Vagina (tissue), 2 donors: ENCODE results near the gene CCL13. TPM values are rescaled to one million over a fixed set of nuclear protein-coding genes. Genes with fewer than 3 reads are reported as not detected.
A peak's percentile ranks its signal among the peaks of the same experiment; 100 is the strongest.

ENCODE experiments used
- DNase-seq, 2 donors: peaks; one replicate each; pipeline ENCODE4 v3.0.0-alpha.2; 2017; ENCODE audit errors: extremely low spot score in 2 of 2
- H3K27ac ChIP-seq: fragments of 200-600 bp; sonication (generic); one replicate; pipeline ENCODE4 v1.5.1; 2019
- H3K27me3 ChIP-seq: fragments of 200-600 bp; sonication (generic); one replicate; pipeline ENCODE4 v1.5.1; 2019
- H3K36me3 ChIP-seq, 2 donors: fragments of 200-600 bp; sonication (generic); one replicate each; pipeline ENCODE4 v1.5.1; 2017 to 2019
- H3K4me1 ChIP-seq: fragments of 200-600 bp; sonication (generic); one replicate; pipeline ENCODE4 v1.5.1; 2019
- H3K4me3 ChIP-seq, 2 donors: fragments of 200-600 bp; sonication (generic); 1 replicate in 1 of 2; 2 replicates in 1 of 2; pipeline ENCODE4 v1.5.1; 2016 to 2019
- H3K9me3 ChIP-seq: fragments of 200-600 bp; sonication (generic); one replicate; pipeline ENCODE4 v1.5.1; 2019
- POLR2A ChIP-seq, 2 donors: fragments of 450-650 bp; IDR thresholded peaks; one replicate each; pipeline ENCODE4 v1.6.1; 2017; ENCODE audit warnings: antibody characterized with exemption in 2 of 2, mild to moderate bottlenecking in 2 of 2, moderate library complexity in 2 of 2
- POLR2AphosphoS5 ChIP-seq, 2 donors: sonication (generic); formaldehyde crosslinking; IDR thresholded peaks; one replicate each; pipeline ENCODE4 v1.9.0; 2017; ENCODE audit warnings: antibody characterized with exemption in 2 of 2, mild to moderate bottlenecking in 2 of 2, low read depth in 1 of 2; ENCODE audit not compliant: insufficient read depth in 1 of 2
- intact Hi-C: fragments of 100-400 bp; cut with DNase I; formaldehyde crosslinking; loops from one replicate; pipeline ENCODE4 v1.15.1; 2023
- total RNA-seq: library from RNA; depleted of rRNA; stranded (reverse); fragments of >200 nt; gene quantifications from one replicate; pipeline ENCODE4 v1.2.3, GENCODE V29; 2016
- TF ChIP-seq, protein P1 (sequence below), 3 experiments: fragments of 450-650 bp in 2 of 3; fragments of 200-600 bp in 1 of 3; sonication (generic) in 1 of 3; IDR thresholded peaks; one replicate each; pipeline ENCODE4 v1.5.1; 2017 to 2019; ENCODE audit warnings: antibody characterized with exemption in 3 of 3, mild to moderate bottlenecking in 2 of 3, moderate library complexity in 2 of 3

The CCL13 gene
- total RNA-seq, 1 donor from 2014 or later: 2.2 TPM

DNA sequence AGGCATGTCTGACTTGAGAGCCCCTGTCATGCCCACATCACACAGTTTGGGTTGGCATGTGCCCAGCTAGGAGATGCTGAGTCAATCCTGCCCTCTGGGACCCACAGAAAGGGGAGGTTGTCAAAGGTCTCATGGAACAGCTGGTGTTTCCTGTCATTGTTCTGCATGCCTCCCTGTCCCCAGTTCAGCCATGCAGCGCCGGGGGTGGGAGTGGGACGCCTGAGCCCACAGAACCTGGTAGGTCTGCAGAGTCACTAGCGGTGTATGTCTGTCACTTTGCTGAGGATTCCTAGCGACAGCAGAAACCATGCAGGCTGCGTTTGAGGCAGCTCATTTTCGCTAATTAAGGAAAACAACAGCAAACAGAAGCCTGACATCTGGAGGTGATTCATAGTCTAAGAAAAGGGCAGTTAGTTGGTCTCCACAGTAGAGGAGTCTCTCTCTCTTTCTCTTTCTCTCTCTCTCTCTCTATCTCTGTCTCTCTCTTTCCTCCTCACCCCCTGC, 26.4 kb downstream of the CCL13 start:
- no peak for TF ChIP-seq POLR2AphosphoS5 (IDR thresholded peaks at IDR 0.05; ENCODE audit: insufficient read depth in 1 of 2, low read depth in 1 of 2)
- TF ChIP-seq POLR2A (IDR thresholded peaks at IDR 0.05): no peak
- TF ChIP-seq, protein P1, sequence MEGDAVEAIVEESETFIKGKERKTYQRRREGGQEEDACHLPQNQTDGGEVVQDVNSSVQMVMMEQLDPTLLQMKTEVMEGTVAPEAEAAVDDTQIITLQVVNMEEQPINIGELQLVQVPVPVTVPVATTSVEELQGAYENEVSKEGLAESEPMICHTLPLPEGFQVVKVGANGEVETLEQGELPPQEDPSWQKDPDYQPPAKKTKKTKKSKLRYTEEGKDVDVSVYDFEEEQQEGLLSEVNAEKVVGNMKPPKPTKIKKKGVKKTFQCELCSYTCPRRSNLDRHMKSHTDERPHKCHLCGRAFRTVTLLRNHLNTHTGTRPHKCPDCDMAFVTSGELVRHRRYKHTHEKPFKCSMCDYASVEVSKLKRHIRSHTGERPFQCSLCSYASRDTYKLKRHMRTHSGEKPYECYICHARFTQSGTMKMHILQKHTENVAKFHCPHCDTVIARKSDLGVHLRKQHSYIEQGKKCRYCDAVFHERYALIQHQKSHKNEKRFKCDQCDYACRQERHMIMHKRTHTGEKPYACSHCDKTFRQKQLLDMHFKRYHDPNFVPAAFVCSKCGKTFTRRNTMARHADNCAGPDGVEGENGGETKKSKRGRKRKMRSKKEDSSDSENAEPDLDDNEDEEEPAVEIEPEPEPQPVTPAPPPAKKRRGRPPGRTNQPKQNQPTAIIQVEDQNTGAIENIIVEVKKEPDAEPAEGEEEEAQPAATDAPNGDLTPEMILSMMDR (IDR thresholded peaks at IDR 0.05): no peak
- Histone ChIP-seq H3K36me3 (no peaks in the 10 kb centered on the region), H3K27me3 (no peaks in the 10 kb centered on the region), H3K4me3 (no peak overlapping the region), H3K9me3 (no peaks in the 10 kb centered on the region), H3K4me1 (no peaks in the 10 kb centered on the region), H3K27ac (no peak overlapping the region)
- DNase-seq: peak in 1 of 2 donors; percentile 58
- intact Hi-C loops: no loop called here

DNA sequence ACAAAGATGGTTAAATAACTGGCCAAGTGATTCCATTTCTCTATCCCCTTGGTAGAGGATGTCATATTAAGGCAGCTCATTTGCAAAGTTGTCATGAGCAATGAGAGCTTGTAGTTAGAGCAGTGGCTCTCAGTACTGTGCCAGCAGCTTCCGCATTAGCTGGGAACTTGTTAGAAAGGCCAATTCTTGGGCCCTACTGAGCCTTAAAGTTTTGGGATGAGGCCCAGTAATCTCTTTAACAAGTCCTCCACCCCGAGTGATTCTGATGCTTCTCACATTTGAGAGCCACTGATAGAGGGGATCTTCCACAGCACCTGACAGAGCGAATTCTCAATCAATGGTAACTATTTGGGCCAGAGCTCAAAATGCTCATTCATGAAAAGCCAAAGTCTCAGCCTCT, 26.9 kb downstream of the CCL13 start:
- no peak for DNase-seq
- H3K36me3 ChIP-seq: no peaks in the 10 kb centered on the region
- no peaks in the 10 kb centered on the region for H3K9me3 ChIP-seq
- no peaks in the 10 kb centered on the region for H3K4me1 ChIP-seq
- no peak for TF ChIP-seq POLR2AphosphoS5 (IDR thresholded peaks at IDR 0.05; ENCODE audit: insufficient read depth in 1 of 2, low read depth in 1 of 2)
- TF ChIP-seq, protein P1 (IDR thresholded peaks at IDR 0.05): no peak
- TF ChIP-seq POLR2A (IDR thresholded peaks at IDR 0.05): no peak
- no peak overlapping the region for H3K27ac ChIP-seq
- intact Hi-C loops: no loop called here
- no peaks in the 10 kb centered on the region for H3K27me3 ChIP-seq
- H3K4me3 ChIP-seq: no peak overlapping the region

DNA sequence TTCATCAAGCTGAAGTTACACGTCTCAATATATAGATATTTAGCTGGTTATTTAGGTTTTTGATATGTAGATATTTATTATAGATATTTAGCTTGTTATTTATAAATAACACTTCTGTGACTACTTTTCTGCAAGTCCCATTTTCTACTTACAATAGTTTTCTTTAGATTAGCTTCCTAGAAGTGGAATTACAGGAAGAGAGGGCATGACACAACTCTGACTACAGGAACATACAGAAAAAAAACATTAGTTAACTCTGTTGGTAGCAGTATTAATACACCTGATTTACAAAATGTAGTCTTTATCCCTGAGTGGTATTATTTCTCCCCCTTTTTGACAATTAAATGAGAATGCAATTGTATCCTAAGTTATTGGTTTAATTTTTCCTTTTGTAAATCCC, 28.0 kb downstream of the CCL13 start:
- H3K9me3 ChIP-seq: no peaks in the 10 kb centered on the region
- no peaks in the 10 kb centered on the region for H3K27me3 ChIP-seq
- H3K36me3 ChIP-seq: no peaks in the 10 kb centered on the region
- H3K27ac ChIP-seq: no peak overlapping the region
- H3K4me3 ChIP-seq: no peak overlapping the region
- DNase-seq: no peak
- TF ChIP-seq, protein P1 (IDR thresholded peaks at IDR 0.05): no peak
- TF ChIP-seq POLR2AphosphoS5 (IDR thresholded peaks at IDR 0.05; ENCODE audit: insufficient read depth in 1 of 2, low read depth in 1 of 2) (no peak), POLR2A (IDR thresholded peaks at IDR 0.05) (no peak)
- intact Hi-C loops: no loop called here
- H3K4me1 ChIP-seq: no peaks in the 10 kb centered on the region

DNA sequence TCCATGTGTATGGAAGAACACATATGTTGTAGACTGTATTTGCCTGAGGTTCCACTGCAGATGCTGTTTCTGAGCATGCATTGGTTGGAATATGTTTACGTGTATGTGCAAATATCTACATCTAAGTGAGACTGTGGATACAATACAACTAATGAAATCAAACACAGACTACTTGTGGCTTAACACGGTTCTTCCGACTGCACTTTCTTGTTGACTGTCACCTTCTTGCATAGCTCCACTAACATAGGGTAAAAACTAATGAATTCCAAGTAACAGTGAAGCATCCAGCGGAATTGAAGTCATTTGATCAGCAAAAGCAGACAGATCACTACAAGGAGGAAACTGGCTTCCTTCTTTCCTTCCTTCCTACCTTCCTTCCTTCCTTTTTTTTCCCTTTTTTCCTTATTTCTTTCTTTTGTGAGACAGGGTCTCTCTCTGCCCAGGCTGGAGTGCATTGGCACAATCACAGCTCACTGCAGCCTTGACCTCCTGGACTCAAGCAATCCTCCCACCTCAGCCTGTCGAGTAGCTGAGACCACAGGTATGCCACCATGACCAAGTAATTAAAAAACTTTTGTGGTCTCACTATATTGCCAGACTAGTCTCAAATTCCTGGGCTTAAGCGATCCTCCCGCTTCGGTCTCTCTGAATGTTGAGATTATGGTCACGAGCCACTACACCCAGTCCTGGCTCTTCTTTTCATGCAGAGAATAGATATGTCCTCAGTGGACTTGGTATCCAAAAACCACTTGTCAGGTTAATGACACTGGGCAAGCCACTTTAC, 28.7 kb downstream of the CCL13 start:
- DNase-seq: no peak
- Histone ChIP-seq H3K4me3 (no peak overlapping the region), H3K27me3 (no peaks in the 10 kb centered on the region), H3K9me3 (no peaks in the 10 kb centered on the region), H3K36me3 (no peaks in the 10 kb centered on the region), H3K27ac (no peak overlapping the region), H3K4me1 (no peaks in the 10 kb centered on the region)
- no peak for TF ChIP-seq POLR2AphosphoS5 (IDR thresholded peaks at IDR 0.05; ENCODE audit: insufficient read depth in 1 of 2, low read depth in 1 of 2)
- TF ChIP-seq, protein P1 (IDR thresholded peaks at IDR 0.05): no peak
- TF ChIP-seq POLR2A (IDR thresholded peaks at IDR 0.05): no peak
- intact Hi-C loops: no loop called here

DNA sequence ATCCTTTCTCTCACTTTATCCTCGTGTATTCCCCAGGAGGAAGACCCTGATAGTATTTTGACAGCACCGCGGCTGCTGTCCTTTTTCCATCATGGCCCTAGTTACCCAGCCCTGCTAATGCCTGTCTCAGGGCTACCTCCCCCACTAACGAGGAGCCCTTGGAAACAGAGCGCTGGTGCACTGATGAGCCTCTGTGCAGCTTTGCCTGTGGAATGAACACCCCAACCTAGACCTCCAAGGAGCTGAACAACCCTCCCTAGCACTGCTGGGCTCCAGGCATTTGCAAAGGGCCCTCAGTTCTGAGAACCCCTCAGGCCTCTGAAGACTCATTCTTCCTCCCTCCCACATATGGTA, 30.0 kb downstream of the CCL13 start:
- no peak overlapping the region for H3K4me3 ChIP-seq
- no peak for TF ChIP-seq POLR2A (IDR thresholded peaks at IDR 0.05)
- TF ChIP-seq, protein P1 (IDR thresholded peaks at IDR 0.05): no peak
- no peak for TF ChIP-seq POLR2AphosphoS5 (IDR thresholded peaks at IDR 0.05; ENCODE audit: insufficient read depth in 1 of 2, low read depth in 1 of 2)
- peak in 1 of 2 donors; percentile 52 for DNase-seq
- no peaks in the 10 kb centered on the region for H3K9me3 ChIP-seq
- no peaks in the 10 kb centered on the region for H3K4me1 ChIP-seq
- intact Hi-C loops: no loop called here
- H3K27ac ChIP-seq: no peak overlapping the region
- H3K27me3 ChIP-seq: no peaks in the 10 kb centered on the region
- H3K36me3 ChIP-seq: no peaks in the 10 kb centered on the region
